Measurements from ENCODE around the gene PRDX6. TPM values are rescaled to one million over a fixed set of nuclear protein-coding genes. Genes with fewer than 3 reads are reported as not detected.

Gene PRDX6
- total RNA-seq, 1 donor from 2014 or later, result 201 TPM

DNA sequence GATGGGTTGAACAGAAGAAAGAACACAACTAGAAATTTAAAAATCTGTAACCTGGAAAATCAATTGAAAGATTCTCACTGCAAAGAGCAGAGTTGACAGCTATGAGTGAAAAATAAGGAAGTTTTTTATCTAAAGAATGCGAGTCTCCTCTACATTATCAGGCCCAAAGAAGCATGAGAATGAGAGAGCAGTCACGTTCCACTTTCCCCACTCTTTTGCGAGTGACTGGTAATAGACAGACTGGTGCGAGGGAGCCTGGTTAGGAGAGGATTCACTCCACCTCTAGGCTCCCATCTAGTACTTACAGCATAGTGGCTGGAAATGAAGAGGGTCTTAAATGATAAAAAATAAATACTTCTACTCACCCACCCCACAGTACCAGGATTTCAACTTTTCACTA lies 52.0 kb downstream of the PRDX6 start:
- intact Hi-C loops (cut with DNase I), result no loop called here
- Histone ChIP-seq H3K4me1 (no peaks in the 10 kb centered on the region), H3K27ac (no peak overlapping the region)

DNA sequence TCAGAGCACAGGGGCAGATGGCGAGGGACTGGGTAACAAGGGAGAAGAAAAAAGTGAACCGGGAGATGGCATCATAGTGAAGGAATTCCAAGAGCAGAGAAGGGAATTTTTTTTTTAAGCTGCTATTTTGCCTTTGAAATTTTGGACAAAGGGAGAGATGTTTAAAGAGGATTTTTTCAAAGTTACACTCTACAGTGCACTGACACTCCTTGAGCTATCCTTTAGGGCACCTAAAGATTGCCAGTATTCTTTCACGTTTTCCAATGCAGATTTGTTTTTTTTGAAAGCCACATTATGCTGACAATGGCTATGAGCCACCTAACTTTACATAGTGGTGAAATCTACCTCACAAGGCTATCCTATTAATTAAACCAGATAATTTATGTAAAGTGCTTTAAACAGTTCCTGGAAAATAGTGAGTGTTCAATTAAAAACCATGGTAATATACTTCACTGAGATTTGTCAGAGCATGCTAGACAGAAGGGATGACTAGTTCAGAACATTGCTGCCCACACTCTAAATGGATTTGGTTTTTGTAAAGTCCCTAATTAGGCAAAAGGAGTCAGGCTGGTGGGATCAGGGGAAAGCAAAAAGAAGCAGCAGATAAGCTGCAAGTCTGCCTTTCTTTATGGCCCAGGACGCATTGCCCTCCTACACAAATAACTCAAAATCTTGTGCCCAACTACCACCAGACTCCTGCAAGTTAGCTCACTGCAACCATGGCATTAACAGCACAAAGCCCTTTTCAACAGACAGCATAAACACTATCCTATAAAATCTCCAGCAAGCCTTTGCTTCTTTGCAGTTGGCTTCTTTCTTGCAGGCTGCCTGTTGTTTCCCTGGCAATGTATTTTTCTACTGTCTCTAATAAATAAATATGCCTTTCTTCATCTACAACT lies 53.9 kb downstream of the PRDX6 start:
- ATAC-seq, result no peak
- Histone ChIP-seq H3K4me1 (no peaks in the 10 kb centered on the region), H3K27me3 (no peaks in the 10 kb centered on the region), H3K27ac (no peak overlapping the region), H3K4me3 (no peak overlapping the region), H3K9me3 (no peaks in the 10 kb centered on the region), H3K36me3 (no peaks in the 10 kb centered on the region)
- TF ChIP-seq, protein P1, sequence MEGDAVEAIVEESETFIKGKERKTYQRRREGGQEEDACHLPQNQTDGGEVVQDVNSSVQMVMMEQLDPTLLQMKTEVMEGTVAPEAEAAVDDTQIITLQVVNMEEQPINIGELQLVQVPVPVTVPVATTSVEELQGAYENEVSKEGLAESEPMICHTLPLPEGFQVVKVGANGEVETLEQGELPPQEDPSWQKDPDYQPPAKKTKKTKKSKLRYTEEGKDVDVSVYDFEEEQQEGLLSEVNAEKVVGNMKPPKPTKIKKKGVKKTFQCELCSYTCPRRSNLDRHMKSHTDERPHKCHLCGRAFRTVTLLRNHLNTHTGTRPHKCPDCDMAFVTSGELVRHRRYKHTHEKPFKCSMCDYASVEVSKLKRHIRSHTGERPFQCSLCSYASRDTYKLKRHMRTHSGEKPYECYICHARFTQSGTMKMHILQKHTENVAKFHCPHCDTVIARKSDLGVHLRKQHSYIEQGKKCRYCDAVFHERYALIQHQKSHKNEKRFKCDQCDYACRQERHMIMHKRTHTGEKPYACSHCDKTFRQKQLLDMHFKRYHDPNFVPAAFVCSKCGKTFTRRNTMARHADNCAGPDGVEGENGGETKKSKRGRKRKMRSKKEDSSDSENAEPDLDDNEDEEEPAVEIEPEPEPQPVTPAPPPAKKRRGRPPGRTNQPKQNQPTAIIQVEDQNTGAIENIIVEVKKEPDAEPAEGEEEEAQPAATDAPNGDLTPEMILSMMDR (IDR thresholded peaks at IDR 0.05), result no peak
- no peak for DNase-seq
- intact Hi-C loops (cut with DNase I), result no loop called here

More for the DNA sequence above, 52.0 kb downstream of the PRDX6 start:
- no peaks in the 10 kb centered on the region for H3K9me3 ChIP-seq
- no peak overlapping the region for H3K4me3 ChIP-seq
- H3K27me3 ChIP-seq, result no peaks in the 10 kb centered on the region
- ATAC-seq (no peak), DNase-seq (no peak)
- H3K36me3 ChIP-seq, result no peaks in the 10 kb centered on the region
- TF ChIP-seq, protein P1 (IDR thresholded peaks at IDR 0.05), result no peak

DNA sequence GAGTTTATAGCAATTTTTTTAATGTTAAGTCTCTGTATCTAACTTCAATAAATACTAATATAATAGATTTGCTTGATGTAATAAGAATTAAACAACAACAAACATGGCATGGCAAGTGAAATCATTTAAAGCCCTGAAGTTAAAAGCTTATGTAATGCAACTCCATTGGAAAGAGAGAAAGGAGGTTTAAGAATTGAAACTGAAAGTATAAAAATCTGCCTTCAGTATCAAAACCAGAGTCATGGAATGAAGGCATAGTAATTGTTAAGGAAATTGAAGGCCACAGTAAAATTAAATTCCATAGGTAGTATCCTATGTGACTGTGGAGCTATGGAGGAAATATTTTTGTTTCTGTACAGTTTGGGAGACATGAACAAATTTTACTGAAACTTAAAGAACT lies 55.1 kb downstream of the PRDX6 start:
- Histone ChIP-seq H3K27me3 (no peaks in the 10 kb centered on the region), H3K36me3 (no peaks in the 10 kb centered on the region), H3K4me1 (no peaks in the 10 kb centered on the region), H3K9me3 (no peaks in the 10 kb centered on the region), H3K4me3 (no peak overlapping the region), H3K27ac (no peak overlapping the region)
- intact Hi-C loops (cut with DNase I), result no loop called here
- TF ChIP-seq, protein P1 (IDR thresholded peaks at IDR 0.05), result no peak
- ATAC-seq (no peak), DNase-seq (no peak)

DNA sequence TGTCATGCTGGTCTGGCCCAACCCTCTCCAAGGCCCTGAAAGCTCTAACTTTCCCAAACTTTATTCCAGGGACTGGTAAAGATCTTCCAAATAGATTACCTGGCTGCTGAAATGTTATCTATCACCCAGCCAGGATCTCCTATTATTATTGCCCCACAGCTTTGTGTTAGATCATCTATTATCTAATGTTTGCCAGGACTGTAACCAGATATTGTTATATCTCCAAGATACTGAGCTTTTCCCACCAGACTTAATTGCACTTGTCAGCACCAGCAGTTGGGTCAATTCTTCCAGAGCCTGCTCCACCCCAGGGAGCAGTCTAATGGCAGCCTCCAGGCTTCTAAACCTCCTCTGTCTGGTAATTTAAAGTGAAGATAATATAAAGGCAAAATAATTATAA lies 59.1 kb downstream of the PRDX6 start:
- DNase-seq (no peak), ATAC-seq (no peak)
- TF ChIP-seq, protein P1 (IDR thresholded peaks at IDR 0.05), result no peak
- no peak overlapping the region for H3K27ac ChIP-seq
- H3K27me3 ChIP-seq, result no peaks in the 10 kb centered on the region
- H3K4me1 ChIP-seq, result no peaks in the 10 kb centered on the region
- H3K4me3 ChIP-seq, result no peak overlapping the region
- H3K36me3 ChIP-seq, result no peaks in the 10 kb centered on the region
- intact Hi-C loops (cut with DNase I), result no loop called here
- no peaks in the 10 kb centered on the region for H3K9me3 ChIP-seq

Other genes starting within 250 kb of the PRDX6 start
- gene SLC9C2, start 125.7 kb downstream of the PRDX6 start, total RNA-seq, result 0.26 TPM
- not detected for gene TEX50, start 158.0 kb downstream of the PRDX6 start, total RNA-seq
- gene ANKRD45, start 192.5 kb downstream of the PRDX6 start, total RNA-seq, result 0.87 TPM
- 31.9 TPM for gene KLHL20, start 237.6 kb downstream of the PRDX6 start, total RNA-seq